ENCODE results near the gene FGF18.

Gene FGF18

DNA sequence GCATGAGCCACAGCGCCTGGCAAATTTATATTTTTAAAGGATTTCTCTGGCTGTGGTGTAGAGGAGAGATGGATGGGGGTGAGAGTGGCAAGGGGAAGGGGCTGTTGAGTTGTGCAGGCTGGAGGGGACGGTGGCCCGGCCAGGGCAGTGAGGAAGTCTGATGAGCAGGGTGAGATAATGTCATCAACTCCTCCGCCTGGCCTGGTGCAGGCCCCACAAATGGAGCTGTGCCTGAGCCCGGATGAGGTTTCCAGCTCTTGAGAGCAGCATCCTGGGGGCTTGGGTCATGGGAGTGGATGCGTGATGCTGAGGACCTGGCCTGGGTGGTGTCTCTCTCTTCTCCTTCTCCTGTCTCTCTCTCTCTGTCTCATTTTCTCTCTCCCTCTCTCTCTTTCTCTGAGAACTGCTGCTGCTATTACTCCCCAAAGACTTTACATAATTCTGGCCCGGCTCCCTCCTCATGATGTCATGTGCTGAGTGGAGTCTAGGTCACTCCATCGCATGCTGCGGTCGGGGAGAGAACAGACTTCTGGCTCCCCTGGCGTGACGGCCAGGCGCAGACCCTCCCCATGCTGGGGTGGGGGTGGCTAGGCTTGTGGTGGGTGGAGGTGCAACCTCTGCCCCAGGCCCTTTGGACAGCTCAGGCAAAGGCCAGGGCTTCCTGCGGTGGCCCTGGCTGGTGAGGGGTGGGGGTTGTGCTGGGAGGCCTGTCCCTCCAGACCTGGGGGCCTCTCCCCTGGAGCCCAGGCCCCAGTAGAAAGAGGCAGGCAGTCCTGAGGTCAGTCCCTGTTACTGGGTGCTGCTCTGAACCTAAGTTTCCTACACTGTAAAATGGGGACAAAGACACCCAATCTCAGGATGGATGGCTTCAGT lies 26.4 kb downstream of the FGF18 start:
- H3K4me3 ChIP-seq (ENCODE audit: low read length), result no peak overlapping the region
- no peak for DNase-seq (ENCODE audit: low read depth)
- TF ChIP-seq, protein P1, sequence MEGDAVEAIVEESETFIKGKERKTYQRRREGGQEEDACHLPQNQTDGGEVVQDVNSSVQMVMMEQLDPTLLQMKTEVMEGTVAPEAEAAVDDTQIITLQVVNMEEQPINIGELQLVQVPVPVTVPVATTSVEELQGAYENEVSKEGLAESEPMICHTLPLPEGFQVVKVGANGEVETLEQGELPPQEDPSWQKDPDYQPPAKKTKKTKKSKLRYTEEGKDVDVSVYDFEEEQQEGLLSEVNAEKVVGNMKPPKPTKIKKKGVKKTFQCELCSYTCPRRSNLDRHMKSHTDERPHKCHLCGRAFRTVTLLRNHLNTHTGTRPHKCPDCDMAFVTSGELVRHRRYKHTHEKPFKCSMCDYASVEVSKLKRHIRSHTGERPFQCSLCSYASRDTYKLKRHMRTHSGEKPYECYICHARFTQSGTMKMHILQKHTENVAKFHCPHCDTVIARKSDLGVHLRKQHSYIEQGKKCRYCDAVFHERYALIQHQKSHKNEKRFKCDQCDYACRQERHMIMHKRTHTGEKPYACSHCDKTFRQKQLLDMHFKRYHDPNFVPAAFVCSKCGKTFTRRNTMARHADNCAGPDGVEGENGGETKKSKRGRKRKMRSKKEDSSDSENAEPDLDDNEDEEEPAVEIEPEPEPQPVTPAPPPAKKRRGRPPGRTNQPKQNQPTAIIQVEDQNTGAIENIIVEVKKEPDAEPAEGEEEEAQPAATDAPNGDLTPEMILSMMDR (conservative IDR thresholded peaks at IDR 0.05; ENCODE audit: low read depth, low read length), result no peak

DNA sequence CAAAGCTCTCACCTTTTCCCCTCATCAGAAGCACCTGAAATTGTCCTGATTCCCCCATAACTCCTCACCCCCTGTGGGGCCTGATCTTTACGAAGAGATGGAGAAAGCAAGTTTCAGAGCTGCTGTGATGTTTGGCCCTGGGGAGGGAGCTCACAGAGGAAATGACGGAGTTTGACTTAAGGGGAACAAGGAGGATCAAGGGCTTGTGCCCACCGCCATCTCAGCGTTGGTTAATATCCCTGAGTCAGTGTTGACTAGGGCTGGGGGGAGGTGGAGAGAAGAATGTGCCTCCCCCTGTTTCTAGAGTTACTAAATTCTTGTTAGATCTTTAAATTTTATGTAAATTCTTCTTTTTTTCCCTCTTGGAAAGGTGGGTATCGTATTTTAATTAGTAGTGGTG lies 27.8 kb downstream of the FGF18 start:
- TF ChIP-seq, protein P1 (conservative IDR thresholded peaks at IDR 0.05; ENCODE audit: low read depth, low read length), result no peak
- DNase-seq (ENCODE audit: low read depth), result no peak
- no peak overlapping the region for H3K4me3 ChIP-seq (ENCODE audit: low read length)

DNA sequence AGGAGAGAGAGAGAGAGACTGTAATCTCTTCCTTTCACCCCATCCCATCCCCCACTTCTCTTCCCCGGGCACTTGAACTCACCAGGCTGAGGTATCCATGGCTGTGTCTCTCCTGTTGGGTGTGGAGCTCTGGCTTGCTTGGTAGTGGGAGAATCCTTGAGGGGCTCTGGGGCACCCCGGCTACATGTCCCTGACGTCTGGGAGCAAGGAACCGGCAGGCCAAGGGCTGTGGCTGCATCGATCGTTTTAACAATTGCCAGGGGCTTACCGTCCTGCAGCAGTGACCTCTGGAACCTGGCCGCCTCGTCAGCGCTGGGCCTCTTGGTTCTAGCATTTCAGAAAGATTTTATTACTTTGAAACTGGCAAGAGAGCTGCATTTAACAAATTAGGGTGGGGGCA lies 30.0 kb downstream of the FGF18 start:
- no peak overlapping the region for H3K4me3 ChIP-seq (ENCODE audit: low read length)
- TF ChIP-seq, protein P1 (conservative IDR thresholded peaks at IDR 0.05; ENCODE audit: low read depth, low read length), result no peak
- no peak for DNase-seq (ENCODE audit: low read depth)

DNA sequence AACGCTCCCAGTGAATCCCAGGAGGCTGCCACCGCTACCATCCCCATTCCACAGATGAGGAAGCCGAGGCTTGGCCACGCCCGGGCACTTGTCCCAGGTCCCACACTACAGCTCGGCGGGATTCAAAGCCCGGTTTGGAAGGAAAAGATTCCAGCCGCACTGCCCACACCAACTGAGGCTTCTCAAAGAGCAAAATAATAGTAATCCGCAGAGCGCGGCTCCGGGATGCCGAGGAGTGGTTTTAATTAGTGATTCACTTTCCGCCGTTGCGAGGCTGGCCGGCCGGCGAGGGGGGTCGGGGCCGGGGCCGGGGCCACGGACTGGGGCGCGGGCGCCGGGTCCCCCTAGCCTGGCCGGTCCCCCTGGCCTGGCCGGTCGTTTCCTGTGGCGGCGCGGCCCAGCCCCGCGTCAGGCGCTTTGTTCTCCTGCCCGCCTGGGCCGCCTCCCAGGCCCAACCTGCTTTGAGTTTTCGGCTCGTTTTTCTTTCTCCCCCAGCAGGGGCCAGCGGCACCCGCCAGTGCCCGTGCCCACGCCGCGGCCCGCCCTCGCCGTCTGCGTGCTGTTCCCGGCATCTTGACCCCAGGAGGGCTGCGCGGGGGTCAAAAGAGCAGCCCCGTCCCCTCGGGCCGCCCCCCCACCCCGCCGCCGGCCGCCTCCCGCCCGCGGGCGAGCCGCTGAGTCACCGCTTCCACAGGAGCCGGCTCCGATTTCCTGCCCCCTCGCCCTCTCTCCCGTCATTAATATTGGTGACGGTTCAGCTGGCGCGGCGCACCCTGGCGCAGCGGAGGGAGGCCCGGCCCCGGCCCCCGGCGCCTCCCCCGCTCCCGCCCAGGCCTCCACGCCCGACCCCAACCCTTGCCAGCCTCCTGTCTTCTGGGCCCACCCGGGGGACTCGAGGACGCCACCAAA lies 31.2 kb downstream of the FGF18 start:
- peak; percentile 25 for DNase-seq (ENCODE audit: low read depth)
- TF ChIP-seq, protein P1 (conservative IDR thresholded peaks at IDR 0.05; ENCODE audit: low read depth, low read length), result no peak
- peak overlapping the region; percentile 11 for H3K4me3 ChIP-seq (ENCODE audit: low read length)

DNA sequence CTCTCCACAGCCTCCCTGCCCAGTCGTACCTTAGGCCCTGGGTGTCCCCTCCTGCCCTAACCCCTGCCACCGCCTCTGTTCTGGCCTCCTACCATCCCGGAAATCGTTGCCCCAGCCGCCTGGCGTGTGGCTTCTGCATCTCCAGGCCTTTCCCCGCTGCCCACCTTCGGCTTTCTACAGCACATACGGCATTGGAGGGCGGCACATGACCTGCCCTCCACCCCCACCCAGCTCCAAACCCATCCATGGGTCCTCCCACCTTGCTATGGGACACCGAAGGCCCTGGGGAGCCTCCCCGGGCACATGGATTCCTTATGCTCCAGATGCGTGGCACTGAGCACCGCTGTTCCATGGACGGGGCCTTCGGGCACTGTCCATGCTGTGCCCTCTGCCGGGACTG lies 32.0 kb downstream of the FGF18 start:
- H3K4me3 ChIP-seq (ENCODE audit: low read length), result no peak overlapping the region
- TF ChIP-seq, protein P1 (conservative IDR thresholded peaks at IDR 0.05; ENCODE audit: low read depth, low read length), result no peak
- DNase-seq (ENCODE audit: low read depth), result no peak

DNA sequence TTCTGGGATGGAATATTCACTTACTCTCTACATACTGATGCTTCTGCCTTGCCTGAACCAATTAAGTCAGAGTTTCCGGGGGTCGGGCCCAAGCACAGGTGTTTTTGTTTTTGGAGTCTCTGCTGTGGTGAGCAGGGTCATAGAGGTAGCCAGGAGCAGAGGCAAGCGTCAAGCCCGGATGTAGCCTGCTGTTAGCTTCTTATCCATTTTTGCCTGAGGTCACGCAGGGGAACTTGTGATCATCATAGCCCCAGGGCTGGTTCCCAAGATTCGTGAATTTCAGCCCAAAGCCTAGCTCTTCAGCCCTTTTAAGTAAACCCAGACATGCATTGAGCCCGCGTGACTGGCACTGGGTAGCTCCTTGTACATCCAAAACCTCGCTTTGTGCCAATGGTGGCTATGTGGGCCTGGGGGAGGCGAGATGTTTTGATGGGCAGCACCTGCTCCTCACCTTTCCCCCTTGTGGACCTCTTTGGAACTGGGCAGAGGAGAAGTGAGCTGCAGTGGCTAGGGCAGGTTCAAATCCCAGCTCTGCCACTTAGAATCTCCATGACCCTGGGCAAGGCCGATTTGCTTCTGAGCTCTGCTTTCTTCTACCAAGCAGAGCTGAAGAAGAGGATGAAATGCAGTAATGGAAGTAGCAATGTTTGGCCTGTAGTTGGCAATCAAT lies 33.7 kb downstream of the FGF18 start:
- TF ChIP-seq, protein P1 (conservative IDR thresholded peaks at IDR 0.05; ENCODE audit: low read depth, low read length), result no peak
- no peak overlapping the region for H3K4me3 ChIP-seq (ENCODE audit: low read length)

More for the DNA sequence above, 33.7 kb downstream of the FGF18 start:
- DNase-seq (ENCODE audit: low read depth), result no peak

Data from retinal pigment epithelial cell (primary cell).